ENCODE results near the gene PRUNE2. TPM values are rescaled to one million over a fixed set of nuclear protein-coding genes. Genes with fewer than 3 reads are reported as not detected.

PRUNE2 gene
- total RNA-seq, 1 experiment from 2014 or later, result 0.59 TPM

DNA sequence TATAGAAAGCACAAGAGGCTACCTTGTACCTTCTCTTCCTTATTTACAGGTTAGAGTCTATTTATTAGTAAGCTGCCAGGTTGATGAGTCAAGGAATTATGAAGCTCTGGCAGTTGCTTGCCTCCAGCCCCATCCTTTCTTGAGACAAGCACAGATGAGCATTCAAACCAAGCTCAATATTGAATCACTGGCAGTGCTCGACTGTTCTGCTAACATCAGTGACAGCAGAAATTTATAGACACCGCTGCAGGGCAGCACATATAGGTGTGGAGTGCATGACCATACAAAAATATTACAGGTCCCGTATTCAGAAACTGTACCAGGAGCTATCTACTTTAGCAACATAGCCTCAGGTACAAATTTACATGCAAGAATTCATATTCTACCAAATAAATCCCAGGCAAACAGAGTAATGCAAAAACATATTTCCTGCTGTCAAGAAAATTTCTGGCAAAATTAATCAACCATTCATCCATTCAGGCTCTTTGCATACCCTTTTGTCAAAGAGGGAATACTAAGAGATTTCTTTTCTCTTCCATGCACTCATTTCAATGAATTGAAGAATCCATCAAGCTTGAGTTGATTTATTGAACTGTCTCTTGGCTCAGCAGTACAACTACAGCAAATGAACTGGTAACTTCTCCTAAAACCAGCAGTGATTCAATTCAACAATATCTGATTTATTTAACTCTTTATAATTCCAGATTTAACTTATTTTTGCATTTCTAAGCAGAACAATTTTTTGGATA, 168.6 kb downstream of the PRUNE2 start:
- DNase-seq (ENCODE audit: low read depth), result no peak

DNA sequence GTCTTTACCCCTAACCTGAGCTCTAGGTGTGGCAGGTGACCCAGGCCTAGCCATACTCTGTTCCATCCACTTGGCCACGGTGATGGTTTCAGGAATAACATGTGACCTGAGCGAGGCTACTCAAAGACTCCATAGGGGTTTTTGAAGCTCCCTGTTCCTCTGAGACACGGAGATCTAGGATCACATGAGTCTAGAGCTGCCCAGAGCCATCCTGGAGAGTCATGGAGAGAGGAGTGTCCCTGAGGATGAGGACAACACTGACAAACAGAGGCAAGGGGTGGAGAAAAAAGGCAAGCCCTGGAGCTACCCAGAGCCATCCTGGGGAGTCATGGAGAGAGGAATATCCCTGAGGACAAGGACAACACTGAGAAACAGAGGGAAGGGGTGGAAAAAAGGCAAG, 171.2 kb downstream of the PRUNE2 start:
- DNase-seq (ENCODE audit: low read depth), result no peak

DNA sequence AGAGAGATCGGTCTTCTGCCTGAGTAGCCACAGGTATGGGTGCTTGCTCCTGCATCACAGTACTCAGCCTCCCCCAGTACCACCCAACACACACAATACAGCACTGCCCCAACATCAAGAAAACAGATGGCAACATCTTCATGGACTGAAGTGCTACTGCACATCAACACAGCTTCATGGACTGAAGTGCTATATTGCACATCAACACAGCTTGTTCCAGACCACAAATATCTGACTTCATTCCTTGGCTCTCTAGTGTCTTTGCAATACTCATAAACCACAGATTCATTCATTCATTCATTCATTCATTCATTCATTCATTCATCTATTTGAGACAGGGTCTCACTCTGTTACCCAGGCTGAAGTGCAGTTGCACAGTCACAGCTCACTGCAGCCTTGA, 172.8 kb downstream of the PRUNE2 start:
- DNase-seq (ENCODE audit: low read depth), result no peak

DNA sequence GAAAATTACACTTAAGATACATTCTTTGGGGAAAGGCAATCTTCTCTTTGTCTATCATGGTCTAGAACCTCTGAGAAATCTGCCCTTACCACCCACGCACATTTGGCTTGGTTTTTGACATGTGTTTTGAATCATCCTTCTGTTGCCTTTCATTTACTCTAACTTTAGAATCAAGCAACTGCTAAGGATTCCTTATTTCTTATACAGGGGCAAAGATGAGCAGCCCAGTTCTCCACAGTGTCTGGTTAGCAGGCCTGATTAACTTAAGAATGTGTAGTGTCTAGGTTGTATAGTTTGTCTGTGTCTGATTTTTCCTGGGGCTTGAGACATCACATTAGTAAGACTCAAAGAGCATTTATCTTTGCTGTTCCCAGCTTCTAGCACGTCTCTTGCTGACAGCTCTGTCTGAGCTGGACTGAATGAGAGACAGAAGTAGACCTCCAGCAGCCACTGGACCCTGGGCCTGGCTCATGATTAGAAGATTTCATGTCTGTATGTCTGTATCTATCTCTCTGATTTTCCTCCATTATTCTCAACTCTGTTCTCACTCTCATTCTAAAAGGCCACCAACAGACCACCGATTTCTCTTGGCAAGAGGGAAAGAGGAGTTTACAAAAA, 173.5 kb downstream of the PRUNE2 start:
- DNase-seq (ENCODE audit: low read depth), result no peak

DNA sequence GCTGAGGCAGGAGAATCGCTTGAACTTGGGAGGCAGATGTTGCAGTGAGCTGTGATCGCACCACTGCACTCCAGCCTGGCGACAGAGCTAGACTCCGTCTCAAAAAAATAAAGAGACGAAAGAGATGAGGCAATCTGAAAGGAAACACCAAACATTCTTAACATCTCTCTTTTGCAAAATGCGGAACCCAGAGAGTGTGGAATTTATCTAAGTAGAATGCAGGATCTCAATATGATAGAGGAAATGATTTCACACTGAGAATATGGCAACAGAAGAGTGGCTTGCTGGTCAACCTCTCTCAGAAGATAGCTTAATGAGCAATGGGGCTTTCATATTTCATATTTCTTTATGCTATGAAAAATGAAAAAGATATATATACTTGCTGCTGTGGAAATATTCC, 175.1 kb downstream of the PRUNE2 start:
- no peak for DNase-seq (ENCODE audit: low read depth)

DNA sequence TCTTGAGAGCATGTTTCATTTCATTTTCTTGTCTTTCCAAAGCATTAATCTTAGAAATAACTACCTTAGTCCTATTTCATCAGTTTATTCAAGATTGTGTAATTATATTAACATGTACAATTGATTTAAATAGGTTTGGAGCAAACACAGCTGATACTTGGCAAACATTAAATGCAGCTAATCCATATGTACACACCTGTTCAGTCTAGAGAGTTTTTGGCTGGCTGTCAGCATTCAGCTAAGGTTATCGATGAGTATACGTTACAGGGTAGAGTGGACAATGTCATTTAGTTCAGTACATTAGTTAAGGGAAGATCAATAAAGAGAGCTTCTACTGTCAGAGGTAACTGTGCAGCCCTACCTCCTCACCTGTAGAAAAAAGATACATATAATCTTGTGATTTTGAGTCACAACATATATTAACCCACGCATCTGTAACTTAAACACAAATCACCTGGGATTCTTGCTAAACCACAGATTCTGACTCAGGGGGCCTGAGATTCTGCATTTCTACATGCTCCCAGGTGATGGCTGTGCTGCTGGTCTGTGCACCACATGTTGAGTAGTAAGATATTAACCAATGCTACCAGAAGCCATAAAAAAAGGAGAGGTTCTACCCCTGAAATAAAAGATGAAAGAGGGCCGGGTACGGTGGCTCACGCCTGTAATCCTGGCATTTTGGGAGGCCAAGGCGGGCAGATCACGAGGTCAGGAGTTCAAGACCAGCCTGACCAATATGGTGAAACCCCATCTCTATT, 175.8 kb downstream of the PRUNE2 start:
- no peak for DNase-seq (ENCODE audit: low read depth)

DNA sequence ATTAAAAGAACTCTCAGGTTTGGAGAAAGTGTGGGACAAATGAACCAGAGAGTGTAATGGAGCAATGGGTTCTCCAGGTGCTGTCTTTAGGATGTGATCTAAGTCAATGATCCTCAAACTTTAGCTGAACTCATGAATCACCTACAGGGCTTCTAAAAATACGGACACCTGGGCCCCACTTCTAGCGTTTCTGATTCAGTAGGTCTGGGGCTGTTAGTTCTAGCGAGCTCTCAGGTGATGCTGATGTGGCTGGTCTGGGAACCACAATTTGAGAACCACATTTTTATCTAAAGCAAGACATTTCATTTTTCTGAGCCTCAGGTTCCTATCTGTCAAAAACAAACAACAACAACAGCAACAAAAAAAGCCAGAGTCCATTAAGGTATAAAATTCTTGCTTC, 176.8 kb downstream of the PRUNE2 start:
- DNase-seq (ENCODE audit: low read depth), result no peak

DNA sequence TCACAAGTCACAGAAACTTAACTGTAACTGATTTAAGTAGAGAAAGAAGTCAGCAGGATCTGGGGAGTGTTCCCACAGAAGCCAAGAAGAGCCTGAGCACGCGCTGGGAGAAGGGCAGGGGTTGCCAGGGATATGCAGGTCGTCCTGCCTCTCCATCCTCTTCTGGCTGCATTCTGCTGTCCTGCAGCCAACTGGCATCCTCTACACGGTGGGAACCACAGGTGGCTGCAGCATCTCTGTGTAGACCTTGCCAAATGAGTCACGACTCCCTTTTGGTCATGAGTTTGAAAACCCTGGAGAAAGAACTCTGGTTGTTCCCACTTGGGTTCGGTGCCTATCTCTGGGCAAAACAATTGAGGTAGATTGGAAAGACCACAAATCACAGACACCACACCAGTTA, 180.0 kb downstream of the PRUNE2 start:
- DNase-seq (ENCODE audit: low read depth), result no peak

DNA sequence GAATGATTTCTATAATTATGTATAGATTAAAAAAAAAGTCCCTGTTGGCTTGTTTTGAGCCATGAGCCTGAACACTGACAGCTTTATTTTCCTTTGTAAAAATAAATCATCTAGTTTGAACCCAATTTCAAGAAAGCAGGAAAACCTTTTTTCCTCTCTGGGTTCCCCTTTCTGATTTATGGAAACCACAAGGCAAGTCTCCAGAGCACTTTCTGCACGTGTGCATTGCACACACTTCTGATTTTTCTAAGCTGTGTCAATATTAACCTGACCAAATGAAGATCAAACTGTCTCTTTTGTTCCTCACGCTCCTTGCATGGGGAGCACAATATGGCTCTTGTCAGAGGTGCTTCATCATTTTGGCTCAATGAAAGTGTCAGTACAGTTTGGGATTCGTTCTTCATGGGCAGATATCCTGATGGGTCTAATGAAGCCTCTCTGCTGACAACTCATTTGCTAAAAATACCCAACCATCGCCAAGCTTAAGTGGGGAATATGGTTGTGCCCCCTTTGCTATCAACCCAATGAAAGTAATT, 180.8 kb downstream of the PRUNE2 start:
- no peak for DNase-seq (ENCODE audit: low read depth)

DNA sequence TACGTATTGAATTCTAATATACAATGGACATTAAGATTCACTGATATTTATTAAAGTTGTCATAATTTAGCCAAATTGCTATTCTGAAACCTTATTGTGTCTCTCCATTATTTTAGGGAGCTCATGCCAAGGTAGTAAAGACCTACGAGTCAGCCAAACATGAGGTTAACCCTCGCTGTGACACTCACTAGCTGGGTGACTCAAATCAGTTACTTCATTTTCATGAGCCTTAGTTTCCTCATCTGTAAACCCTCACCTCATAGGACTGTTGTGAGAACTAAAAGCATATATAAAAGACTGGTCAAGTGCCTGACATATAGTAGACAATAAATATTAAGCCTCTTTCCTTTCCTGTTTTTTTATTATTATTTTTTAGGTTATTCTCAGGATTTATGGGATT, 185.7 kb downstream of the PRUNE2 start:
- no peak for DNase-seq (ENCODE audit: low read depth)

DNA sequence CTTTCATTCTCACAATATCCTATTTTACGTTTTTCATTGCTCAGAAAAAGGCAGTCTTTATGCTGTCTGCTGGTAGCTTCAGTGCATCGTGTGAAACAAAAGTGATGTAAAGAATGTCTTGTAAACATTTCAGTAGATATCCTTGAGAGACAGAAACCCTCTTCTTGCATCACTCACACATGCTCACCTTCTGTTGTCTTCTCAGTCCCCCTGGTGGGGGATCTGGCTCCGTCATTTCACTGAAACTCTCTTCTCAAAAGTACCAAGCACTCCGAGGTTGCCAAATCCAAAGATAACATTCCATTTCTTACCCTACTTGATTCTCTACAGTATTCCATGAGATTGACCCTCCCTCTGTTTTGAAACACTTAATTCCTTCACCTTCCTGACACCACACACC, 187.7 kb downstream of the PRUNE2 start:
- DNase-seq (ENCODE audit: low read depth), result no peak

DNA sequence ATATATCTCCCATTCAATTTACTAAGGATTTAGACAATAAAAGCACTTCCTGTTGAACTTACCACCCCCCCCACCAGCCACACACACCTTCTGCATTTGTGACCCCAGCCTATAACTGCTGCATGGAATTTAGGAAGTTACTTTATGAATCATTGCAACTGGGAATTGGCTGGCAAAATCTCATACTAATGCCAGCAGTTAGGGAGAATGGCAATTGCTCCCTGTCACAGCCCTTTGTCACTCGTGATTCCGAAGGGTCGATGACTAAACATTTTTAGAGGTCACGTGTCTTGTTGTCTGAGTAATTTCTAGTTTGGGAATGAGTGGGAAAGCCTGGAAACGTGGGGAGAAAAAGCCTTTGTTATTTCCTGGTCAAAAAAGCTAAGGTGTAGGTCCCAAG, 188.3 kb downstream of the PRUNE2 start:
- DNase-seq (ENCODE audit: low read depth), result peak; percentile 50

DNA sequence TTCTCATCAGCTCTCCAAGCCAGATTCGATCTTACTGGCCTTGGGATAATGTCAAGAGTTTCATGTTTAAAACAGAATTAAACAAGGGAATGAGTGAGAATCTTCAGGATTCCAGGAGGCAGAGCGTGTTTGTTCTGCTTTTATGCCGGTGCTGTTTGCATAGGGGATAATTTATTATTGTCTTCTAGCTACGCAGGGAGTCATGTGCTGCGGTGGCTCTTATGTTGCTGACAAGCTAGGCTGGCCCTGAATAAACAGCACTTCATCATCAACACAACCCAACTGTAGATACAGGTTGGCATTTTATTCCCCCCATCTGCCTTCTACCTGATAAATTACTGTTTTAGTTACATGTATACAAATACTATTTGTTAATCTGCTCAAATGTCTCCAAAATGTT, 188.7 kb downstream of the PRUNE2 start:
- no peak for DNase-seq (ENCODE audit: low read depth)

DNA sequence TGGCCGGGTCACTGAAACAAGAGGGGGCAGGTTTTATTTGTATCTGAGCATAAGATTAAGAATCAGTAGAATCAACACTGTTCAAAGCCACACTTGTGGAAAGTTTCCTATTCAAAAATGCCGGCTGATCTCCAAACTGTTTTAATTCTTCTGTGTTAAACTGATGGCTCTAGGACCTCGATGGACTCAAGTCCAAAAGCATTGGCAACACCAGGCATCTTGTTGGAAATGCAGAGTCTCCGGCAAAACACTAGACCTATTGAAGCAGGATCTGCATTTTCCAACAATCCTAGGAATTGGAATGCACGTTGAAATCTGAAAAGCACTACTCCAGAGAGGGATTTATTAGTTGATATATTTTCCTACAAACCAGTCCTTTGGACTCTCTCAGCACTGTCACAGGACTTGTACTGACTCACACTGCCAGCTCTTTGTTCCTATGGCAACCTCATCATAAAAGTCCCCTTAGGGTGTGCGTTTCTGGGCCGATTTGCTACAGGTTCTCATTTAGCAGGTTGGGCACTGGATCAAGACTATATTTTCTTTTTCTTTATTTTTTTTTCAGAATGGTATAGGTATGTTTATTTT, 189.7 kb downstream of the PRUNE2 start:
- DNase-seq (ENCODE audit: low read depth), result peak; percentile 12

DNA sequence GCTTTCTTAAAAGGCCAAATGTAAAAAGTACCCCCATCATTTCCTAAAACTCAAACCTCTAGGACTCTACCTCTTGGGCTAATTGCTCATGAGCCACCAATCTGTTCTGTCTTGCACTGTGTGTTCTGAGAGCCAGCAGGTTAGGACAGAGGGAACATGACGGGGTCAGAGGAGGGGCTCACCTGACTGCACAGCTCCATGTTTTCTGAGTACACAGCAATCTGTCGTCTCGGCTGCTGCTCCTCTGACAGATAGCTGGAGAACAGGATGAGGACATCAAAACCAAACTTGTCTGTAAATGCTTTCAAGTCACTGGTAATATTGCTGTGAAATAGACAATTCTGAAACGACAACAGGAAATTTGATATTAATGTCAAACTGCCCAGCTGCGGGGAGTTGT, 192.5 kb downstream of the PRUNE2 start:
- no peak for DNase-seq (ENCODE audit: low read depth)

DNA sequence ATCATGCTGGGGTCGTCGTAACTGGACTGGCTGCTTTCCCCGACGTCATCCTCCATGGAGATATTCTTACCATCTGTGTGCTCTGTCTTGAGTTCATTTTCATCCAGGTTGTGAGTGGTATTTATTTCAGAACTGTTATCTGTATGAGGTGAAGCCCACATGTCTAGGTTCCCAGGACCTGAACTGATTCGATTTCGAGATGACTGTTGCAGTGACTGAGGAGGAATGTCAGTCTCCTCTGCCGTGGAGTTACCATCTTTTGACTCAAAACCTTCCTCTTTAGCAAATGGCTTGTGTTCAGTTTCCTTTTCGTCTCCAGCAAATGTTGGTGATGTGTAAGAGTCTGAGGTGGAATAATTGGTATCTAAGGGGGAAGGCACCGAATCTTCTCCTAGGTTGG, 196.9 kb downstream of the PRUNE2 start:
- no peak for DNase-seq (ENCODE audit: low read depth)

DNA sequence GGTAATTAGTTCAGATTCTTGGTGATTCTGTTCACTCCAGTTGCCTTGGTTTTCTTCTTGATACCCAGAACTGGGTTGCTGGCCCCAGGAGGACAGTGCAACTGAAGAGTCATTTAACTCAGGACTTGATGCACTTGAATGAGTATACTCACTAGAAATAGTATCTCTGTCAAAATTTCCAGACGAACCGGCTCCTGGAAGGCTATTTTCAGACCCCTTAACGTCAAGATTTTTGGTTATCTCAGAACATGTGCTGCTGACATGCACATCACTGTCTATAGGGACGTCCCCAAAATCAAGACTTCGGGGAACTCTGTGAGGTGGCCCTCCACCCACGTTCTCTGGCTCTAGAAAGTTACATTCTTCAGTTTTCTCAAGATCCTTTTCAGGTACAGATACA, 198.4 kb downstream of the PRUNE2 start:
- DNase-seq (ENCODE audit: low read depth), result no peak

DNA sequence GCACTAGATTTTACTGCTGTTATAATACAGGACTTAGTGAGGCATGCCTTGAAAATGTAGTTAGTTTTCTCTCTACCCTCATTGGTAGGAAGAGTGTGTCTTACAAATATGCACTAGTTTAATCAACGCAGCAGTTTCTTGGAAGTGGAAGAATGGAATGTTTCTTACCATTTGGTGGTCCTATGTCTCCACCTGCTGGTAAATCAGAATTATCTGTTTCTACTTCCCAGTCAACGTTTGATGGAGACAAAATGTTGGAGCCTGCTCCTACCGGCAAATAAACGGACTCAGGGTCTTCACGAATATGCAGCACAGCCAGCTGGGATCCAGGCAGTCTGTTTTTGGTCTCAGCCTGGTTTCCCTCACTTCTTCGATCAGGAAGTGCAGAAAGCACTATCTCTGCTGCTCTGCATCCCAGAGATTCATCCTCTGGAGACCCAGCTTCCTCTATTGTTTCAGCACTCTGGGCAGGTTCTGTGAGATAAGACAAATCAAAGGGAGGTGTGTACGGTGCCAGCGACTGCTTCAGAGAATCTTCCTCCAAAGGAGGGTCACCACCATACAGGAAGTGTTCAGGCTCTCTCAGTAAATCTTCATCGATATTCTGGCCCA, 201.2 kb downstream of the PRUNE2 start:
- peak; percentile 56 for DNase-seq (ENCODE audit: low read depth)

DNA sequence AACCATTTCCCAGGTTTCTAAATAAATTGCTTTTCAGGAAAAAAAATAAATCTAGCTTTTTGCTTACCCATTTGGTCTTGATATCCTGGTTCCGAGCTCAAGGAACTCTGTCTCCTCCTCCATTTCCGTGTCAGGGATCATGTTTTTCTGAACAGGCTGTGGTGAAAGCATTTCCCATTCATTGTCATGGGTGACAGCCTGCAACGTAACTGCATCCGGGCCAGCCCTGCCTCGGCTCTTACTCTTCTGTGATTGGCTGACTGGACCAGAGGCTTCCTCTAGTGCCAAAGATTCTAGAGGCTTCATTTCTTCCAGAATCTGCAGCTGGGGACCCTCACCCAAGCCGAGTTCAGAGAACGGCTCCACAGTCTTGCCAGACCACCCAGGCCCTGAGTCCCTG, 202.6 kb downstream of the PRUNE2 start:
- no peak for DNase-seq (ENCODE audit: low read depth)

DNA sequence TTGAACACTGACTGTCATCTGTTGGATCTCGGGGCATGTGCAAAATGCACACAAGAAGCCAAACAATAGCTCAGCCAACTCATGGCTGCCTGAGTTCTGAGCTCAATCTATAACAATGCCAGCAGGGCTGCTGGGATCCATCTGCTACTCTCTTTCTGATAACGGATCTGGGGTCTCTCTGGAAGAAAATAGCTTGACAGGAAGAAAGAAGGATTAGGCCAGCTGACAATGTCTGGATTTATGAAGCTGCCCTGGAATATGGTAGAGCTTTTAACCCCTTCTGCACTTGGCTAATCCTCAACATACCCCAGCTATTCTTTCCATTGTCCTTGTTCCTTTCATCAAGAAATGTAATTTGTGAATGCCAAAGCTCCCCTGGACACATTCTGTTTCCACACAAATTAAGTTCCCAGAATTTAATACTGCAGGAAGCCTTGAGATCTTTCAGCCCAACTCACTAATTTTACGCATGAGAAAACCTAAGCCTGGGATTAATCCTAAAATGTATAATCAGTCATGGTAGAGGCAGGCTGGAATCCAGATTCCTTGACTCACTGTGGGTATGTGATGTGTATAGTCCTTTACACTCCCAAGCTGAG, 204.4 kb downstream of the PRUNE2 start:
- DNase-seq (ENCODE audit: low read depth), result no peak

DNA sequence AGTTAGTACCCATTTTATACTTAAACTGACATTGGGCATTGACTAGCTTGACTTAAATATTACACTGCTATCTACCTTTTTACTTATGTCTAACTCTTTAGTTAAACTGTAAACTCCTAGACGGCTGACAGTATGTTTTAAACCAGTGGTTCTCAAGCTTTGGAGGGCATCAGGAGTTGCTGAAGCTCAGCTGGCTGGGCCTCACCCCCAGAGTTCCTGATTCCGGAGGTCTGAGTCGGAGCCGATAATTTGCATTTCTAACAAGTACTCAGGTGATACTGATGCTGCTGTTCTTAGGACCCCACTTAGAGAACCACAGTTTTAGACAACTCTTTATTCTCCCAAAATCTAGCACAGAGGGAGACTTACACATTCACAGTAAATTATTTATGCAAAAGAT, 205.0 kb downstream of the PRUNE2 start:
- DNase-seq (ENCODE audit: low read depth), result no peak
